K562 (cell line): ENCODE measurements around the gene PAPSS2. TPM values are rescaled to one million over a fixed set of nuclear protein-coding genes. Genes with fewer than 3 reads are reported as not detected.

Experiments
- ATAC-seq: fragments of 200-7000 bp; cut with Tn5 transposase; 3 replicates; pipeline ENCODE4 v1.9.1; 2020; ENCODE audit warnings: moderate library complexity
- BruUV-seq: library from RNA; stranded (reverse); fragments of 400-500 nt; replicated peaks from 2 replicates; lab custom pipeline; 2021; lab: Mats Ljungman, UMichigan
- CTCF ChIA-PET: fragments of 300-600 bp; formaldehyde crosslinking; extraction: SDS; loops from one replicate; lab custom pipeline; 2021; ENCODE audit warnings: low intra/inter-chr PET ratio; lab: Yijun Ruan, JAX
- POLR2A ChIA-PET: fragments of 300-600, 350-650 bp; sonication (Branson Sonifier 250); formaldehyde crosslinking; extraction: SDS; loops from one replicate; lab custom pipeline; 2021; ENCODE audit warnings: antibody characterized with exemption, inconsistent platforms; lab: Yijun Ruan, JAX
- DNase-seq, 4 experiments: peaks; one replicate each; pipeline versions ENCODE4 v3.0.0 to v3.0.0-alpha.2; 2011 to 2018; ENCODE audit warnings: low spot score in 3 of 4, mixed read lengths in 3 of 4; ENCODE audit errors: extremely low read depth in 1 of 4
- FAIRE-seq: peaks from 2 replicates; lab custom pipeline; 2011; peaks lifted over from hg19 to GRCh38; lab: Jason Lieb, UNC
- H2AFZ ChIP-seq: 2 replicates; pipeline ENCODE4 v1.6.0; 2011; ENCODE audit warnings: low read depth, low read length, control low read depth, inconsistent platforms
- H3K27ac ChIP-seq: fragments of 200-600 bp; 3 replicates; pipeline ENCODE4 v1.8.0; 2011; ENCODE audit warnings: low read depth, mild to moderate bottlenecking, control low read depth, inconsistent platforms, low read length, moderate library complexity, mixed read lengths; ENCODE audit errors: extremely low read depth
- H3K27me3 ChIP-seq, 2 experiments: fragments of 300-600 bp in 1 of 2; 2 replicates in 1 of 2; 3 replicates in 1 of 2; pipeline versions ENCODE4 v1.6.0 to v1.8.0; 2011; ENCODE audit warnings: inconsistent platforms in 2 of 2, low read length in 2 of 2, mild to moderate bottlenecking in 1 of 2, mixed read lengths in 1 of 2, moderate library complexity in 1 of 2; ENCODE audit not compliant: control insufficient read depth in 2 of 2, insufficient read depth in 2 of 2
- H3K36me3 ChIP-seq: fragments of 300-600 bp; 3 replicates; pipeline ENCODE4 v1.8.0; 2011; ENCODE audit warnings: mild to moderate bottlenecking, low read length, inconsistent platforms; ENCODE audit not compliant: control insufficient read depth, insufficient read depth
- H3K4me1 ChIP-seq, 2 experiments: fragments of 200-600 bp in 1 of 2; replicated peaks in 1 of 2; 2 replicates in 1 of 2; 3 replicates in 1 of 2; pipeline versions ENCODE4 v1.5.1 to v1.8.0; 2011; ENCODE audit warnings: inconsistent platforms in 2 of 2, low read length in 2 of 2, mild to moderate bottlenecking in 1 of 2, mixed read lengths in 1 of 2, moderate library complexity in 1 of 2; ENCODE audit not compliant: control insufficient read depth in 2 of 2, insufficient read depth in 2 of 2
- H3K4me2 ChIP-seq: 2 replicates; pipeline ENCODE4 v1.6.1; 2011; ENCODE audit warnings: low read length, control low read depth, inconsistent platforms, mixed read lengths; ENCODE audit not compliant: insufficient read depth
- H3K4me3 ChIP-seq: fragments of 200-600 bp; sonication (generic), shearing (Covaris generic); 2 replicates; pipeline ENCODE4 v1.5.1; 2016; ENCODE audit warnings: control low read depth, inconsistent platforms
- H3K79me2 ChIP-seq: fragments of 200-600 bp; 3 replicates; pipeline ENCODE4 v1.8.0; 2011; ENCODE audit warnings: low read length, inconsistent platforms; ENCODE audit not compliant: control insufficient read depth, insufficient read depth
- H3K9ac ChIP-seq, 2 experiments: 2 replicates each; pipeline versions ENCODE4 v1.6.0 to v1.6.1; 2011; ENCODE audit warnings: low read depth in 2 of 2, low read length in 2 of 2, control low read depth in 1 of 2, inconsistent platforms in 1 of 2, mild to moderate bottlenecking in 1 of 2, mixed read lengths in 1 of 2; ENCODE audit not compliant: insufficient read depth in 1 of 2
- H3K9me1 ChIP-seq: one replicate; pipeline ENCODE4 v1.6.0; 2011; ENCODE audit warnings: inconsistent platforms, mild to moderate bottlenecking, low read length, moderate library complexity; ENCODE audit not compliant: control insufficient read depth, insufficient read depth
- H3K9me3 ChIP-seq: replicated peaks from 2 replicates; pipeline ENCODE4 v1.5.1; 2011; ENCODE audit warnings: low read depth, low read length, inconsistent platforms; ENCODE audit not compliant: control insufficient read depth, insufficient read depth
- H4K20me1 ChIP-seq: replicated peaks from 2 replicates; pipeline ENCODE4 v1.6.1; 2011; ENCODE audit warnings: low read length, inconsistent platforms, mixed read lengths; ENCODE audit not compliant: control insufficient read depth, insufficient read depth
- ATF7 ChIP-seq: fragments of 450-650 bp; IDR thresholded peaks from 2 replicates; pipeline ENCODE4 v1.7.1; 2014; ENCODE audit warnings: mild to moderate bottlenecking, moderate library complexity
- EZH2 ChIP-seq: IDR thresholded peaks from 2 replicates; pipeline ENCODE4 v1.6.1; 2012; ENCODE audit warnings: low read depth, mild to moderate bottlenecking, inconsistent platforms, low read length, borderline replicate concordance
- HMGN3 ChIP-seq: IDR thresholded peaks from 2 replicates; pipeline ENCODE4 v1.6.1; 2011; ENCODE audit warnings: borderline replicate concordance, low read depth, mild to moderate bottlenecking, mixed read lengths, low read length; ENCODE audit not compliant: insufficient read length; ENCODE audit errors: extremely low read depth
- PRPF4 ChIP-seq: fragments of 200-400 bp; formaldehyde crosslinking; IDR thresholded peaks from one replicate; pipeline ENCODE4 v1.6.1; 2017; ENCODE audit warnings: low read length, low read depth, mild to moderate bottlenecking; ENCODE audit not compliant: insufficient read depth, poor library complexity, severe bottlenecking
- SMAD3 ChIP-seq: fragments of 450-650 bp; formaldehyde crosslinking; conservative IDR thresholded peaks from 2 replicates; pipeline ENCODE4 v1.4.0; 2020; ENCODE audit warnings: mild to moderate bottlenecking
- in situ Hi-C: fragments of 300-500 bp; cut with MboI; formaldehyde crosslinking; loops from 4 replicates; pipeline ENCODE4 v1.15.0; 2018; ENCODE audit warnings: inconsistent platforms, mixed read lengths
- intact Hi-C: fragments of 100-400 bp; cut with micrococcal nuclease; formaldehyde crosslinking; loops from 2 replicates; pipeline ENCODE4 v1.14.2; 2022
- polyA plus RNA-seq, 8 experiments: library from polyadenylated mRNA; depleted of rRNA in 4 of 8; stranded (reverse) in 5 of 8; unstranded in 3 of 8; fragments of >200 nt; fragmentation: Nextera tagmentation in 2 of 8; fragmentation: Illumina TruSeq in 1 of 8; extraction: Ambion mirVana in 2 of 8; extraction: Trizol in 1 of 8; gene quantifications; 2 replicates each; pipeline versions ENCODE4 v1.2.1 to v1.2.3, GENCODE V29; 2011 to 2014; ENCODE audit warnings: inconsistent platforms in 1 of 8, missing spikeins in 1 of 8
- total RNA-seq, 7 experiments: library from RNA; depleted of rRNA in 6 of 7; stranded (reverse); fragments of >200 nt in 6 of 7; fragmentation: Illumina TruSeq in 2 of 7; extraction: Trizol in 2 of 7; gene quantifications; 2 replicates each; pipeline versions ENCODE4 v1.2.1 to v1.2.3, GENCODE V29; 2011 to 2021; ENCODE audit warnings: low replicate concordance in 1 of 7

PAPSS2 gene
- total and polyA plus RNA-seq, 9 of the 15 experiments (the other 6 are each of a cell fraction or from before 2014, with no cell fraction given) = 0.01 to 0.29 TPM; not detected in 7

DNA sequence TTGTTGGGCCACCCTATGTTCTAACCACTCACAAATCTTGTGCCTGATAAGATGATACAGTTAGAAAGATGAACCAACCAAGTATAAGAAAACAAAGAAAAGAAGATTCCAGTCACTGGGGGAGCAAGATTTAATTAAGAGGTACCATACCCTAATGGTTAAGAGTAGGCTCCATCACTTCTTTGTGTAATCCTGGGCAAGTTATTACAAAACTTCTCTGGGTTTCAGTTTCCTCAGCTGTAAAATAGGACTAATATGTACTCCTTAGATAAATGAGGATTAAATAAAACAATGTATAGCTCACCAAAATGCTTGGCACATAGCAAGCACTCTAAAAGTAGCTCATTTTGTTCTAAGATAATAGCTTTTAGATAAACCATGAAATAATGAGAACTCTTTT, 99.9 kb downstream of the PAPSS2 start:
- H3K9me3 ChIP-seq = no peaks in the 10 kb centered on the region
- H3K4me2 ChIP-seq = no peak overlapping the region
- intact Hi-C loops (no loop called here), in situ Hi-C loops (no loop called here)
- ChIA-PET POLR2A (interaction anchor here (0.9 to 1.8 kb wide), 2 partner anchors 10 to 14 kb away, joined by 3 to 4 read pairs; no protein-coding TSS in a partner anchor), CTCF (no interaction called here)
- no TSS peak for BruUV-seq
- TF ChIP-seq EZH2 (no peak), SMAD3 (CRISPR knock-in tag) (no peak), ATF7 (no peak), PRPF4 (no peak), HMGN3 (no peak)
- FAIRE-seq = no peak
- no peak overlapping the region for H3K27ac ChIP-seq
- H4K20me1 ChIP-seq = no peaks in the 10 kb centered on the region
- H3K4me3 ChIP-seq = no peak overlapping the region
- no peak overlapping the region for H2AFZ ChIP-seq
- DNase-seq = no peak
- H3K36me3 ChIP-seq = peaks cover 45% of the 10 kb centered on the region; the same call in 2 of the 3 replicates
- H3K27me3 ChIP-seq = no peaks in the 10 kb centered on the region
- no peak for ATAC-seq
- H3K79me2 ChIP-seq = no peaks in the 10 kb centered on the region
- H3K9ac ChIP-seq = no peak overlapping the region
- H3K9me1 ChIP-seq = no peaks in the 10 kb centered on the region
- H3K4me1 ChIP-seq = peaks cover 3 to 6% of the 10 kb centered on the region in 2 experiments; a peak in 3 of 5 replicates
